Naive B cell (primary cell): Measurements from ENCODE around the gene ARHGEF10L. TPM values are rescaled to one million over a fixed set of nuclear protein-coding genes. Genes with fewer than 3 reads are reported as not detected.

Source experiments
- ATAC-seq, 2 donors: fragments of 150-1000 bp; cut with Tn5 transposase; 2 replicates each; pipeline ENCODE4 v1.10.0; 2021; ENCODE audit warnings: low read depth in 2 of 2, mild to moderate bottlenecking in 2 of 2, moderate library complexity in 2 of 2
- DNase-seq: peaks from one replicate; pipeline ENCODE4 v3.0.0; 2022
- H3K27ac Mint-ChIP-seq, 6 donors: one replicate each; pipeline ENCODE4 v1.8.0; 2020 to 2022; ENCODE audit warnings: mild to moderate bottlenecking in 6 of 6, mixed read lengths in 6 of 6, moderate library complexity in 5 of 6, inconsistent platforms in 2 of 6
- H3K27me3 Mint-ChIP-seq, 3 donors: one replicate each; pipeline ENCODE4 v1.8.0; 2021 to 2022; ENCODE audit warnings: mixed read lengths in 3 of 3, mild to moderate bottlenecking in 1 of 3
- H3K36me3 Mint-ChIP-seq, 2 donors: one replicate each; pipeline ENCODE4 v1.8.0; 2020 to 2022; ENCODE audit warnings: mixed read lengths in 2 of 2, inconsistent platforms in 1 of 2, mild to moderate bottlenecking in 1 of 2
- H3K4me1 Mint-ChIP-seq, 3 donors: one replicate each; pipeline ENCODE4 v1.8.0; 2020 to 2022; ENCODE audit warnings: mixed read lengths in 3 of 3, inconsistent platforms in 1 of 3, mild to moderate bottlenecking in 1 of 3, moderate library complexity in 1 of 3
- H3K4me3 Mint-ChIP-seq, 8 donors: one replicate each; pipeline ENCODE4 v1.8.0; 2020 to 2022; ENCODE audit warnings: mild to moderate bottlenecking in 8 of 8, mixed read lengths in 8 of 8, moderate library complexity in 8 of 8, inconsistent platforms in 2 of 8
- H3K9me3 Mint-ChIP-seq, 7 donors: one replicate each; pipeline ENCODE4 v1.8.0; 2020 to 2022; ENCODE audit warnings: mixed read lengths in 7 of 7, mild to moderate bottlenecking in 5 of 7, inconsistent platforms in 2 of 7, moderate library complexity in 1 of 7
- polyA plus RNA-seq, 6 donors: library from polyadenylated mRNA; unstranded; fragments of 300-500 nt; fragmentation: Illumina TruSeq; gene quantifications; one replicate each; pipeline ENCODE4 v1.2.3, GENCODE V29; 2021; ENCODE audit warnings: low read depth in 6 of 6

The ARHGEF10L gene
- polyA plus RNA-seq, 6 donors from 2014 or later = 0.13 to 0.29 (median 0.28) TPM; not detected in 3

- H3K4me1 Mint-ChIP-seq = no peaks in the 10 kb centered on the region
- no peak for DNase-seq
- no peak overlapping the region for H3K27ac Mint-ChIP-seq
- no peaks in the 10 kb centered on the region for H3K9me3 Mint-ChIP-seq
- no peak for ATAC-seq
- peaks cover 0 to 11% (median 7%) of the 10 kb centered on the region in 3 donors for H3K27me3 Mint-ChIP-seq
- H3K36me3 Mint-ChIP-seq = no peaks in the 10 kb centered on the region
- H3K4me3 Mint-ChIP-seq = no peak overlapping the region
These were observed 22.9 kb downstream of the ARHGEF10L start for GRCh38 chr1:17562375-17562774.

DNA sequence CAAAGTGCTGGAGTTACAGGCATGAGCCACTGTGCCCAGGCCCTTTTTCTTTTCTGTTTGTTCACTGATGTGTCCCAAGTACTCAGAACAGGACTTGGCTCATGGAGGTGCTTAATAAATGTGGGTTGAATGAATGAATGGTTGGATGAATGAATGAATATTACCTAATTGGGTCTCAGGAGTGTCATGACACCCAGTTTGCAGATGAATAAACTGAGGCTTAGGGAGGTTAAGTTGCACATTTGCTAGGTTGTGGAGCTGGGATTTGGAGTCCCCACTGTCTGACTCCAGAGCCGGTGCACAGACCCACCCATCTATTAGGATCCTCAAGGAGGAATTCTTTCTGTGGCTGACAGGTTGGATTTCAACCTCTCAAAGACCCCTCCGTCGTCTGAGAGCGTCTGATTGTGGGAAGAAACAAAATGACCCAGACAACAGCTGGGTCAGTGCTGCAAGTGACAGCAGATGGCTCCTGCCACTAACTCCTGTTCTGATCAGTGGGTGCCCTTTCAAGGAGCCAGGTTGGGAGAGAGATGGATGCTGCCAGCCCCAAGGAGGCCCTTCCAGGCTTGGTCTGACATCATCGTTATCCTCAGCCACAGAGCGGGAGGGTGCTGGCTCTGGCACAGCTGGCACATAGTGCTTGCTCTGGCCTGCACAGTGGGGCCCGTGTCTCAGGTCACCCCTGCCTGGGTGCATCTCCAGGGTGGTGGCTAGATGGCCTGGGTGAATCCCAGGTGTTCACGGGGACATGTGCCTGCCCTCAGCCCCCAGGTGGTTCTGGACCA is 24.2 kb downstream of the ARHGEF10L start:
- no peaks in the 10 kb centered on the region for H3K9me3 Mint-ChIP-seq
- peaks cover 3 to 13% (median 7%) of the 10 kb centered on the region in 3 donors for H3K27me3 Mint-ChIP-seq
- ATAC-seq = no peak
- no peak overlapping the region for H3K27ac Mint-ChIP-seq
- H3K4me1 Mint-ChIP-seq = no peaks in the 10 kb centered on the region
- H3K4me3 Mint-ChIP-seq = no peak overlapping the region
- no peak for DNase-seq
- H3K36me3 Mint-ChIP-seq = no peaks in the 10 kb centered on the region

GRCh38 chr1:17564458-17565393 is 25.2 kb downstream of the ARHGEF10L start:
- ATAC-seq (no peak), DNase-seq (no peak)
- no peak overlapping the region for H3K4me3 Mint-ChIP-seq
- H3K9me3 Mint-ChIP-seq = no peaks in the 10 kb centered on the region
- no peak overlapping the region for H3K27ac Mint-ChIP-seq
- no peaks in the 10 kb centered on the region for H3K4me1 Mint-ChIP-seq
- no peaks in the 10 kb centered on the region for H3K36me3 Mint-ChIP-seq
- H3K27me3 Mint-ChIP-seq = peaks cover 2 to 14% (median 3%) of the 10 kb centered on the region in 3 donors

DNA sequence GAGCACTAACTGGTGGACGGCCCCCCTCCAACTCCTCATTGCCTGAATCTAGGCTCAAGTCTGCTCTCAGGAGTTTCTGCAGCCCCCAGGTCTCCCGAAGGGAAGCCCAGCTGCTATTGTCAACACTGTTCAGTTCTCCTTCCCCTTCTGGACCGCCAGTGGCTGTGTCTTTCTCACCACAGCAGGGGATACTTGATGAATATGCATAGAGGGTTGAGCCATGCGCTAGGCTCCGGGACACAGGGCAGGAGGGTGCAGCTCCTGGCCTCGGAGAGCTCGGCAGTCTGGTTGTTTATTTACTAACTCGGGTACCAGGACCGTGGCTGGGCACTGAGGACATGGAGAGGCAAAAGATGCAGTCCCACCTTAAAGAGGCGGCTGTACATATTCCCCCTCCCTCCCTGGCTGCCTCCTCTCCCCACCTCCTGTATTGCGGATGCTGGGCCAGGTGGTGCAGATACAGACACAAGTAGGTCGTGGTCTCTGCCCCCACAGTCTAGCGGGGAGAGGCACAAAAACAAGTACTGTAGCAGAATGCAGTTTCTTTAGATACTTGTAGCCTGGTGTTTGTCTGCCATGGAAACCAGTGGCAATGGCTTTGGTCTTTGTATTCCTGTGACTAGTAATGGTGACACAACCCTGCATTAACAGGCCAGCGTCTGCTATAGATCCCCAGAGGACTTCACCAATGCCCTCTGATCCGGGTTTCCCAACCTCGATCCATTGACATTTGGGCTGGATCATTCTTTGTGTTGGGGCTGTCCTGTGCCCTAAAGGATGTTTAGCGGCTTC is 26.2 kb downstream of the ARHGEF10L start:
- Mint-ChIP-seq H3K9me3 (peaks cover 0 to 2% (median 0%) of the 10 kb centered on the region in 7 donors), H3K27ac (no peak overlapping the region), H3K36me3 (no peaks in the 10 kb centered on the region), H3K4me1 (no peaks in the 10 kb centered on the region), H3K27me3 (peaks cover 3 to 24% (median 11%) of the 10 kb centered on the region in 3 donors), H3K4me3 (no peak overlapping the region)
- no peak for ATAC-seq
- DNase-seq = no peak

- Mint-ChIP-seq H3K4me1 (no peaks in the 10 kb centered on the region), H3K27me3 (peaks cover 3 to 30% (median 15%) of the 10 kb centered on the region in 3 donors), H3K27ac (peak overlapping the region in 1 of 6 donors; percentile 26), H3K4me3 (no peak overlapping the region), H3K9me3 (peaks cover 0 to 2% (median 0%) of the 10 kb centered on the region in 7 donors), H3K36me3 (no peaks in the 10 kb centered on the region)
- no peak for ATAC-seq
- DNase-seq = no peak
These were observed 26.9 kb downstream of the ARHGEF10L start for GRCh38 chr1:17566417-17566816.

DNA sequence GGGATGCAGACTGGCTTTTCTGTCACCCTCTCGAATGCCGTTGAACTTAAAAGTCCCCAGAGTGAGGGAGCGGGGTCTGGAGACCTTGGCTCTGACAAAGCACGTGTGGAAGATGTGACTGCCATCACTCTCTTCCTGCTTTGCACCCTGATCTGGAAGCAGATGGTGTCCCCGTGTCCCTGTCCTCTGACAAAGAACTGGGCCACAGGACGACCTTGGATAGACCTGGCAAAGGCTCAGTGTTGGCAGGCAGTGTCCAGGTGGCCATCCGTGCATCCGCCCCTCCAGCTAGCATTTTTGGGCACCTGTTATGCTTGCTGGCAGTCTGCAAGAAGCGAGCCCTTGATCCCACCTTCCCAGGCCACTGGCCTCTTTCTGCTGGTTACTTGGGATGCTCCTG is 27.4 kb downstream of the ARHGEF10L start:
- H3K4me1 Mint-ChIP-seq = no peaks in the 10 kb centered on the region
- no peaks in the 10 kb centered on the region for H3K36me3 Mint-ChIP-seq
- H3K27ac Mint-ChIP-seq = no peak overlapping the region
- H3K4me3 Mint-ChIP-seq = no peak overlapping the region
- peaks cover 3 to 30% (median 15%) of the 10 kb centered on the region in 3 donors for H3K27me3 Mint-ChIP-seq
- DNase-seq = no peak
- no peak for ATAC-seq
- peaks cover 0 to 2% (median 0%) of the 10 kb centered on the region in 7 donors for H3K9me3 Mint-ChIP-seq

GRCh38 chr1:17567582-17567981 is 28.1 kb downstream of the ARHGEF10L start:
- no peaks in the 10 kb centered on the region for H3K4me1 Mint-ChIP-seq
- no peak for DNase-seq
- H3K27me3 Mint-ChIP-seq = peaks cover 3 to 30% (median 15%) of the 10 kb centered on the region in 3 donors
- H3K4me3 Mint-ChIP-seq = peak overlapping the region in 2 of 8 donors; percentile 15 to 60
- ATAC-seq = no peak
- no peak overlapping the region for H3K27ac Mint-ChIP-seq
- no peaks in the 10 kb centered on the region for H3K36me3 Mint-ChIP-seq
- peaks cover 0 to 2% (median 0%) of the 10 kb centered on the region in 7 donors for H3K9me3 Mint-ChIP-seq

DNA sequence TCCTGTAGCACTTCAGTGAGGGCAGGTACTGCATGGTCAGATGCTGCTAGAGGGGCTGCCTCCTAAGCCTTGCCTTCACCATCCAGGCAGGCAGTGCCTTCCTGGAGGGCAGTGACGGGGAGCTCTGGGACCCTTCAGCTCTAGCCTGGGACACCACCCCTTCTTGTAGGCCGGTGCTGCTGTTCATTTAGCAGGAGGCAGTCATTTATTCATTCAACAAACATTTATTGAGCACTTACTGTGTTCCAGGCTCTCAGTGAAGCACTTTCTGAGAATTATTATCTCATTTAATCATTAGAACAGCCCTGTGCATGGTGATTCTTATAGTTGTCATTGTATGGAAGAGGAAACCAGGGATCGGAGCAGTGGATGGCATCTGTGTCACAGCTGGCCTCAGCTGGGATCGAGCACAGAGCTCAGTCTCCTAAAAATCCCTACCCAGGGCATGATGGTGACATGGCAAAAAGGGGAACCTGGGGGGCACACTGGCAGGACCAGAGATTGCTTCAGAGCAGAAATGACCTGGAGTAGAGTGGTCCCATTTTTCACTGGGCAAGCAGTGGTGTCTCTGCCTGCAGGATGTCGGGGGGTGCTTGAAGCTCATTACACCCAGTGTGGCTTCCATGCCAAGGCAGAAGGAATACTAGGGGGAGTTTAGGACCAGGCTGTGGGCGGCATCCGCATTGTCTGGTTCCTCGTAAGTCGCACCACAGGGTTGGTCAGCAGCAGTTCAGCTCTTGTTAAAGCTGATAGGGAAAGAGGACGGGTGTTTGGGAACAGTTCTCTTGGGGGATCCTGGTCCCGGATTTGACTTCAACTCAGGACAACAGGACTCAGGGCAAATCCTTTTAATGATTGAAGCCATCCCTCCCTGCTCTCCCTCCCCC is 28.8 kb downstream of the ARHGEF10L start:
- peaks cover 3 to 30% (median 15%) of the 10 kb centered on the region in 3 donors for H3K27me3 Mint-ChIP-seq
- peaks cover 0 to 2% (median 0%) of the 10 kb centered on the region in 7 donors for H3K9me3 Mint-ChIP-seq
- H3K4me1 Mint-ChIP-seq = no peaks in the 10 kb centered on the region
- no peaks in the 10 kb centered on the region for H3K36me3 Mint-ChIP-seq
- no peak overlapping the region for H3K4me3 Mint-ChIP-seq
- no peak for ATAC-seq
- DNase-seq = no peak
- peak overlapping the region in 2 of 6 donors; percentile 22 to 33 for H3K27ac Mint-ChIP-seq

DNA sequence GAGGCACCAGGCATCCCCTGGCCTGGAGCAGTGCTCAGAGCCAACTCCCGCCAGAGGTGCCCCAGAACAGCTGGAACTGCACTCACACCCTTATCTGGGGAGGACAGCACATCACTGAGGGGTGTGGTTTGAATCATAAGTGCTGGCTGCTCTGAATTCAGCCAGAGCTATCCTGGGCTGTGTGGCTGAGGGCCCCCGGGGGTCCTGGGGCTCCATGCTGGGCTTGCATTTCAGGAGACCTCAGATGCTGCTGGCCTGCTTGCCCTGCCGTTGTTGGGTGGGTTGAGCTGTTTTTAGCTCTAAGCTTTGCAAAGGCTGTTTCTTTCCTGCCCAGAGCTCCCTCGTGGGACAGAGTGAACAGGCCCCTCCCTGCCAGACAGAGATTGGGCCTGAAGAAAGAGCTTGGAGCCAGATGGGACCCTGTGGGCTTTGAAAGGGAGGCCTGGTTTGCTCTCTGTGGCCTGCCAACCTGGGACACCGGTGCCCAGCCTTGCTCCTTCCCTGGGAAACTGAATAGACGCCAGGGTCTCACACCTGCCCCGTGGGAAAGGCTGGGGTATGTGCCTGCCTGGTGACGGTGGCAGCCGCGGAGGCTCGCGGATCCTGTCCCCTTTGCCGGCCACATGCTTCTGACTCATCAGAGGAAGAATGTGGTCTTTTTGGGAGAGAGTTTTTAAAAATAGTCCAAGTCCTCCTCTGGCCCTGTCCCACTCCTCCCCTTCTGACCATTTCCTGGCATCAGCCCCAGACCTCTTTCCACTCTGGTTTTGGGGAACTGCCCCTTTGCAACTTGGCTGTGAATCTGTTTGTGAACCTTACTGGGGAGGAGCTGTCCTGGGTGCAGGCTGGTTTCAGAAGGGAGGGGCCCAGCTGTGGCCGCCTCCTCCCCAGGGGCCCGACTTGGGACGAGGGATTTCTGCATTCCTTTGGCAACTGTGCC is 30.0 kb downstream of the ARHGEF10L start:
- Mint-ChIP-seq H3K4me3 (no peak overlapping the region), H3K9me3 (peaks cover 0 to 2% (median 0%) of the 10 kb centered on the region in 7 donors), H3K27ac (no peak overlapping the region), H3K27me3 (peaks cover 3 to 26% (median 23%) of the 10 kb centered on the region in 3 donors), H3K4me1 (peaks cover 0 to 4% (median 0%) of the 10 kb centered on the region in 3 donors), H3K36me3 (no peaks in the 10 kb centered on the region)
- DNase-seq (no peak), ATAC-seq (no peak)

GRCh38 chr1:17570228-17570627 is 30.7 kb downstream of the ARHGEF10L start:
- H3K4me1 Mint-ChIP-seq = peaks cover 0 to 4% (median 0%) of the 10 kb centered on the region in 3 donors
- DNase-seq (no peak), ATAC-seq (no peak)
- no peaks in the 10 kb centered on the region for H3K36me3 Mint-ChIP-seq
- H3K27me3 Mint-ChIP-seq = peaks cover 3 to 28% (median 23%) of the 10 kb centered on the region in 3 donors
- no peak overlapping the region for H3K4me3 Mint-ChIP-seq
- H3K27ac Mint-ChIP-seq = peak overlapping the region in 1 of 6 donors; percentile 70
- peaks cover 0 to 2% (median 0%) of the 10 kb centered on the region in 7 donors for H3K9me3 Mint-ChIP-seq

DNA sequence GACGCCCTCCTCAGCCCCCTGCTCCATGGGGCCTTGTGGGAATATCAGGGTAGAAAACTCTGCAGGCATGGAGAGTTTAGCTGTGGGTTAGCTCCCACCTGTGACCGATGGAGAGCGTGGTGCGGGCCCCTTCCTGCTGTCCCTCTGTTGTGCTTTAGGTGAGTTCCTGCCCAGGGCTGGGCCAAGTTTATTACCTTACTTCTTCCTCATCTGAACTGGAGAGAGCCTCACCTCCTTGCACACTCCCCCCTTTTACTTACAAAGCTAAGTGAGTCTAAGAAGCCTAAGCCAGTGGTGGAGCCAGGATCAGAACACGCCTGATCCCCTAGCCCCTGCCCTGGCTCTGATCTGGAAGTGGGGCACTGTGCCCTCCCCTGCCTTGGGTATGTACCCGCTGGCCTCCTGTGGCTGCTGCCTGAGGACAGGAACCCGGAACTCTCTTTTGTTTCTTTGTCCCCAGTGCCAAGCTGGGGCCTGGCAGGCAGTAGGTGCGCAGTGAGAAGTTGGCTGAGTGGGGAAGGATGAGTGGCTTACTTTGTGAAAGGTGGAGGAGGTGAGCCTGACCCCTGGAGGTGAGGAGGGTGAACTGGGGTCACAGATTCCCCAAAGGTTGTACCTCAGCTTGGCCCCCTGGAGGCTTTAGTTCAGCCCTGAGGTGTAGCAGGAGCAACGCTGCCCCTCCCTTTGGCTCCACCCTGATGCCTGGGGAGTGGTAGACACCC is 32.9 kb downstream of the ARHGEF10L start:
- no peak for ATAC-seq
- H3K4me1 Mint-ChIP-seq = peaks cover 0 to 4% (median 0%) of the 10 kb centered on the region in 3 donors
- peaks cover 3 to 32% (median 23%) of the 10 kb centered on the region in 3 donors for H3K27me3 Mint-ChIP-seq
- H3K4me3 Mint-ChIP-seq = no peak overlapping the region
- no peak for DNase-seq
- H3K27ac Mint-ChIP-seq = no peak overlapping the region
- H3K36me3 Mint-ChIP-seq = no peaks in the 10 kb centered on the region
- peaks cover 0 to 2% (median 0%) of the 10 kb centered on the region in 7 donors for H3K9me3 Mint-ChIP-seq
